ENCODE measurements around the gene IL33.

IL33 gene

GRCh38 chr9:6214903-6215302 lies 704 bp upstream of the IL33 start:
- Histone ChIP-seq H4K20me1 (no peaks in the 10 kb centered on the region), H3K27ac (no peak overlapping the region), H3K9ac (no peak overlapping the region), H3K36me3 (no peaks in the 10 kb centered on the region), H3K4me3 (no peak overlapping the region), H3K4me2 (no peak overlapping the region), H3K9me3 (peaks cover 9% of the 10 kb centered on the region), H3K4me1 (no peaks in the 10 kb centered on the region), H3K27me3 (no peaks in the 10 kb centered on the region)
- no peak for TF ChIP-seq Cebpa-rat (IDR thresholded peaks at IDR 0.05)

GRCh38 chr9:6216002-6216401 lies 395 bp downstream of the IL33 start:
- no peak overlapping the region for H3K4me3 ChIP-seq
- H3K9me3 ChIP-seq: no peaks in the 10 kb centered on the region
- no peak overlapping the region for H3K9ac ChIP-seq
- no peak for TF ChIP-seq Cebpa-rat (IDR thresholded peaks at IDR 0.05)
- no peak overlapping the region for H3K27ac ChIP-seq
- H3K4me1 ChIP-seq: no peaks in the 10 kb centered on the region
- H3K27me3 ChIP-seq: no peaks in the 10 kb centered on the region
- no peaks in the 10 kb centered on the region for H4K20me1 ChIP-seq
- no peak overlapping the region for H3K4me2 ChIP-seq
- no peaks in the 10 kb centered on the region for H3K36me3 ChIP-seq

- H3K4me2 ChIP-seq: no peak overlapping the region
- no peak overlapping the region for H3K27ac ChIP-seq
- no peak overlapping the region for H3K4me3 ChIP-seq
- TF ChIP-seq Cebpa-rat (IDR thresholded peaks at IDR 0.05): no peak
- no peak overlapping the region for H3K9ac ChIP-seq
- H4K20me1 ChIP-seq: no peaks in the 10 kb centered on the region
- H3K27me3 ChIP-seq: no peaks in the 10 kb centered on the region
- no peaks in the 10 kb centered on the region for H3K4me1 ChIP-seq
- no peaks in the 10 kb centered on the region for H3K9me3 ChIP-seq
- H3K36me3 ChIP-seq: no peaks in the 10 kb centered on the region
These were observed 1.3 kb downstream of the IL33 start for GRCh38 chr9:6216951-6217350.

- H3K4me3 ChIP-seq: no peak overlapping the region
- no peak overlapping the region for H3K4me2 ChIP-seq
- no peaks in the 10 kb centered on the region for H3K36me3 ChIP-seq
- no peak overlapping the region for H3K9ac ChIP-seq
- H3K9me3 ChIP-seq: no peaks in the 10 kb centered on the region
- no peak overlapping the region for H3K27ac ChIP-seq
- no peaks in the 10 kb centered on the region for H3K4me1 ChIP-seq
- no peaks in the 10 kb centered on the region for H3K27me3 ChIP-seq
- TF ChIP-seq Cebpa-rat (IDR thresholded peaks at IDR 0.05): no peak
- H4K20me1 ChIP-seq: no peaks in the 10 kb centered on the region
These were observed 2.5 kb downstream of the IL33 start for GRCh38 chr9:6218099-6218502.

GRCh38 chr9:6219040-6219439 lies 3.4 kb downstream of the IL33 start:
- Histone ChIP-seq H3K27me3 (no peaks in the 10 kb centered on the region), H3K9me3 (no peaks in the 10 kb centered on the region), H4K20me1 (no peaks in the 10 kb centered on the region), H3K4me2 (no peak overlapping the region), H3K36me3 (no peaks in the 10 kb centered on the region), H3K4me3 (no peak overlapping the region), H3K4me1 (no peaks in the 10 kb centered on the region), H3K9ac (no peak overlapping the region), H3K27ac (no peak overlapping the region)
- TF ChIP-seq Cebpa-rat (IDR thresholded peaks at IDR 0.05): no peak

- TF ChIP-seq Cebpa-rat (IDR thresholded peaks at IDR 0.05): no peak
These were observed 4.4 kb downstream of the IL33 start for GRCh38 chr9:6219981-6220380.

GRCh38 chr9:6224393-6225154 lies 9.0 kb downstream of the IL33 start:
- no peaks in the 10 kb centered on the region for H3K9me3 ChIP-seq
- no peak for TF ChIP-seq Cebpa-rat (IDR thresholded peaks at IDR 0.05)
- H3K27ac ChIP-seq: no peak overlapping the region
- no peak overlapping the region for H3K9ac ChIP-seq
- no peaks in the 10 kb centered on the region for H3K27me3 ChIP-seq
- no peak overlapping the region for H3K4me2 ChIP-seq
- no peak overlapping the region for H3K4me3 ChIP-seq
- no peaks in the 10 kb centered on the region for H4K20me1 ChIP-seq
- no peaks in the 10 kb centered on the region for H3K4me1 ChIP-seq
- no peaks in the 10 kb centered on the region for H3K36me3 ChIP-seq

More at GRCh38 chr9:6219981-6220380, 4.4 kb downstream of the IL33 start:
- no peak overlapping the region for H3K9ac ChIP-seq
- H4K20me1 ChIP-seq: no peaks in the 10 kb centered on the region
- no peaks in the 10 kb centered on the region for H3K9me3 ChIP-seq
- no peaks in the 10 kb centered on the region for H3K4me1 ChIP-seq
- H3K4me2 ChIP-seq: no peak overlapping the region
- no peak overlapping the region for H3K4me3 ChIP-seq
- no peak overlapping the region for H3K27ac ChIP-seq
- H3K36me3 ChIP-seq: no peaks in the 10 kb centered on the region
- H3K27me3 ChIP-seq: no peaks in the 10 kb centered on the region

- no peak overlapping the region for H3K4me2 ChIP-seq
These were observed 11.1 kb downstream of the IL33 start for GRCh38 chr9:6226696-6227095.

DNA sequence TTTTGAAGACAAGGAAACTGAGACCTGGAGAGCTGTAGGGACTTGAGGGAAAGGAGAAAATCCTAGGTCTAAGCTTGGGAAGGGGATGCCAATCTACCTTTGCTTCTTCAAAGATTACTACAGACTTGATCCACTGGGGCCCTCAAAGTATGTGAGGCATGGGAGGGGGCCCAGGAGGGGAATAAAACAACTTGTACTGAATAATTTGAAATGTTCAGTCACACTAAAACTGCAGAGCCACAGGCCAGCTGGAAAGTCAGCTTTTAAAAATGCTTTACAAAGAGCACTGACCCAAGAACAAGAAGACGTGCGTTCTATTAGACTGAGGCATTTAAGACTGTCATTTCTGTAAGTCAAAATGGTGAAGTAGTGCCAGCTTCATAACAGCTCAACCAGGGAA lies 13.6 kb downstream of the IL33 start:
- no peak overlapping the region for H3K4me3 ChIP-seq
- H3K36me3 ChIP-seq: no peaks in the 10 kb centered on the region
- no peaks in the 10 kb centered on the region for H3K27me3 ChIP-seq
- H3K4me1 ChIP-seq: no peaks in the 10 kb centered on the region
- H4K20me1 ChIP-seq: no peaks in the 10 kb centered on the region
- H3K27ac ChIP-seq: no peak overlapping the region
- H3K9ac ChIP-seq: no peak overlapping the region
- H3K4me2 ChIP-seq: no peak overlapping the region
- no peak for TF ChIP-seq Cebpa-rat (IDR thresholded peaks at IDR 0.05)
- no peaks in the 10 kb centered on the region for H3K9me3 ChIP-seq

More at GRCh38 chr9:6226696-6227095, 11.1 kb downstream of the IL33 start:
- Histone ChIP-seq H3K9ac (no peak overlapping the region), H3K36me3 (no peaks in the 10 kb centered on the region), H3K4me1 (no peaks in the 10 kb centered on the region), H3K27ac (no peak overlapping the region), H3K9me3 (no peaks in the 10 kb centered on the region), H3K4me3 (no peak overlapping the region), H4K20me1 (no peaks in the 10 kb centered on the region), H3K27me3 (no peaks in the 10 kb centered on the region)
- TF ChIP-seq Cebpa-rat (IDR thresholded peaks at IDR 0.05): no peak

DNA sequence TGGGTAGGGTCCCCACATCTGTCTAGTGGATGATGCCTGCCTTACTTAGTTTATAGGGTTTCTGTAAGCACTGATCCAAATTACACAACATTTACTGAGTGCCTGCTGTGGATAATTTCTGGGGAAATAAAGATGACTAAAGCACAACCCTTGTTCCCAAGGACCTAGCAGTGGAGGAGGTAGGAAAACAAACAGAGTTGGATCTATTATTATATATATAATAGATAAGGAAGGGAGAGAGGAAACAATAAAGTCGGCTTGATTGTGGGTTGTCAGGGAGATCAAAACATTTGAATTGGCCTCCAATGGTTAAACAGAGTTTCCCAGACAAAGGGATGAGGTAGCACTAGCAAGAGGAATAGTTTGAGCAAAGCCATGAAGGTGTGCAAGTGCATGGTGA lies 14.0 kb downstream of the IL33 start:
- Histone ChIP-seq H4K20me1 (no peaks in the 10 kb centered on the region), H3K4me1 (no peaks in the 10 kb centered on the region), H3K27me3 (no peaks in the 10 kb centered on the region), H3K9ac (no peak overlapping the region), H3K4me3 (no peak overlapping the region), H3K36me3 (no peaks in the 10 kb centered on the region), H3K27ac (no peak overlapping the region), H3K9me3 (no peaks in the 10 kb centered on the region), H3K4me2 (no peak overlapping the region)
- no peak for TF ChIP-seq Cebpa-rat (IDR thresholded peaks at IDR 0.05)
